Endothelial cell of umbilical vein (primary cell): ENCODE measurements around the gene LRRN4.

Experiments
- EZH2 ChIP-seq: IDR thresholded peaks from 2 replicates; pipeline ENCODE4 v1.6.1; 2012; ENCODE audit warnings: borderline replicate concordance, low read depth, mild to moderate bottlenecking, moderate library complexity, low read length, inconsistent platforms; ENCODE audit not compliant: severe bottlenecking
- GATA2 ChIP-seq: IDR thresholded peaks from 2 replicates; pipeline ENCODE4 v1.7.0; 2011; ENCODE audit warnings: low read depth, mild to moderate bottlenecking, moderate library complexity, mixed read lengths, low read length; ENCODE audit not compliant: insufficient read length, insufficient read depth
- JUN ChIP-seq: IDR thresholded peaks from 2 replicates; pipeline ENCODE4 v1.6.1; 2011; ENCODE audit warnings: borderline replicate concordance, low read depth; ENCODE audit not compliant: insufficient read length, insufficient read depth
- POLR2A ChIP-seq: IDR thresholded peaks from 2 replicates; pipeline ENCODE4 v1.6.1; 2012; ENCODE audit warnings: low read depth, mild to moderate bottlenecking, control low read depth, low read length
- TF ChIP-seq, protein P1 (sequence below), 2 donors: IDR thresholded peaks; 1 replicate in 1 of 2; 2 replicates in 1 of 2; pipeline ENCODE4 v1.5.1; 2011; ENCODE audit warnings: low read length in 2 of 2, mild to moderate bottlenecking in 2 of 2, moderate library complexity in 2 of 2, control low read depth in 1 of 2, inconsistent platforms in 1 of 2, low read depth in 1 of 2; ENCODE audit not compliant: insufficient read depth in 1 of 2; ENCODE audit errors: extremely low read depth in 1 of 2
- TF ChIP-seq, protein P2 (sequence below): IDR thresholded peaks from 2 replicates; pipeline ENCODE4 v1.6.1; 2011; ENCODE audit not compliant: insufficient read depth, insufficient read length

DNA sequence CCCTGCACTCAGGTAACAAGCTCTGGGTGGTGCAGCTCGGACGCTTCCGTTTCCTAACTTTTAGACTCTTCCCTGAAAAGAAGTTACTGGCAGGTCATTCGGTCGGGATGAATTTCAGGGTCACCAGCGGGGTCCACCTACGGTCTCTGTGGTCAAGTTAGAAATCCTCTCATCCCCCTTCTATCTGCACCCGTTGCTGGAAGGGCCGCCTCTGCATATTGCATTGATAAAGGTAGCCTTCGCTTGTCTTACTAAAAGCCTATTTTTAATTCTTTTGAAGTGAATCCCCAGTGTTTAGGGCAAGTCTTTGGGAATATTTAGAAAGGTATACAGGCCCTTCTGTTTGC lies 47.3 kb downstream of the LRRN4 start:
- TF ChIP-seq POLR2A: no peak
- TF ChIP-seq, protein P1, sequence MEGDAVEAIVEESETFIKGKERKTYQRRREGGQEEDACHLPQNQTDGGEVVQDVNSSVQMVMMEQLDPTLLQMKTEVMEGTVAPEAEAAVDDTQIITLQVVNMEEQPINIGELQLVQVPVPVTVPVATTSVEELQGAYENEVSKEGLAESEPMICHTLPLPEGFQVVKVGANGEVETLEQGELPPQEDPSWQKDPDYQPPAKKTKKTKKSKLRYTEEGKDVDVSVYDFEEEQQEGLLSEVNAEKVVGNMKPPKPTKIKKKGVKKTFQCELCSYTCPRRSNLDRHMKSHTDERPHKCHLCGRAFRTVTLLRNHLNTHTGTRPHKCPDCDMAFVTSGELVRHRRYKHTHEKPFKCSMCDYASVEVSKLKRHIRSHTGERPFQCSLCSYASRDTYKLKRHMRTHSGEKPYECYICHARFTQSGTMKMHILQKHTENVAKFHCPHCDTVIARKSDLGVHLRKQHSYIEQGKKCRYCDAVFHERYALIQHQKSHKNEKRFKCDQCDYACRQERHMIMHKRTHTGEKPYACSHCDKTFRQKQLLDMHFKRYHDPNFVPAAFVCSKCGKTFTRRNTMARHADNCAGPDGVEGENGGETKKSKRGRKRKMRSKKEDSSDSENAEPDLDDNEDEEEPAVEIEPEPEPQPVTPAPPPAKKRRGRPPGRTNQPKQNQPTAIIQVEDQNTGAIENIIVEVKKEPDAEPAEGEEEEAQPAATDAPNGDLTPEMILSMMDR (IDR thresholded peaks at IDR 0.05; ENCODE audit: extremely low read depth in 1 of 2, insufficient read depth in 1 of 2, low read depth in 1 of 2, low read length in 2 of 2): no peak
- TF ChIP-seq, protein P2, sequence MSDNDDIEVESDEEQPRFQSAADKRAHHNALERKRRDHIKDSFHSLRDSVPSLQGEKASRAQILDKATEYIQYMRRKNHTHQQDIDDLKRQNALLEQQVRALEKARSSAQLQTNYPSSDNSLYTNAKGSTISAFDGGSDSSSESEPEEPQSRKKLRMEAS: no peak
- no peak for TF ChIP-seq JUN
- no peak for TF ChIP-seq EZH2
- no peak for TF ChIP-seq GATA2
